ENCODE results near the gene DNMT1. TPM values are rescaled to one million over a fixed set of nuclear protein-coding genes. Genes with fewer than 3 reads are reported as not detected.

DNMT1 gene
- total and polyA plus RNA-seq, 8 donors, result 16.6 to 92.0 (median 44.8) TPM

DNA sequence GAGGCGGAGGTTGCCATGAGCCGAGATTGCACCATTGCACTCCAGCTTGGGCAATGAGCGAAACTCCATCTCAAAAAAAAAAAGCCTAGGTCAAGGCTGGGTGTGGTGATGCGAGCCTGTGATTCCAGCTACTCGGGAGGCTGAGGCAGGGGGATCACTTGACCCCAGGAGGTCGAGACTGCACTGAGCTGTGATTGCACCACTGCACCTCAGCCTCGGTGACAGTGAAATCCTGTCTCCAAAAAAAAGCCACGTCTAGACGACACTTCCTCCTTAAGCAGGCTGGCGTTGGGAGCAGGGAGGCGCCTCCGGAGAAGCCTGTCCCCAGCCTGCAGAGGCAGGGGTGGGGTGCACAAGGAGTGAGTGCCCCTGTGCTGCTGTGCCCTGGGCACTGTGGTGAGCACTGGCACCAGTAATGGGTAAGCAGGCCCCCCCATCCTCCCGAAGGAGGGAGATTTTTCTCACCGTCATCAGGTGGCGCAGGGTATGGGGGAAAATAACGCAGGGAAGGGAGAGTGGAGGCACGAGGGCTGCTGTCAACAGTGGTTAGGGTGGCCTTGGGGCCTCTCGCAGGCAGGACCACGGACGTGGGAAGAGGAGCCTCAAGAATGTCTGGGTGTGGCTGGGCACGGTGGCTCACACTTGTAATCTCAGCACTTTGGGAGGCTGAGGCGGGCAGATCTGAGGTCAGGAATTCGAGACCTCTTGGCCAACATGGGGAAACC, 82.6 kb downstream of the DNMT1 start:
- TF ChIP-seq POLR2AphosphoS5 (IDR thresholded peaks at IDR 0.05), result peak in 1 of 3 donors; percentile 5
- TF ChIP-seq EP300 (IDR thresholded peaks at IDR 0.05), result no peak
- no peaks in the 10 kb centered on the region for H3K27me3 ChIP-seq
- peaks cover 69 to 90% (median 81%) of the 10 kb centered on the region in 4 donors for H3K36me3 ChIP-seq
- peaks cover 3 to 51% (median 32%) of the 10 kb centered on the region in 4 donors for H3K4me1 ChIP-seq
- peak overlapping the region in 4 of 5 donors; percentile 37 to 58 (median 42) for H3K27ac ChIP-seq
- no peak for DNase-seq
- no peak overlapping the region for H3K4me3 ChIP-seq
- 46 to 58% (median 49%) methylated on average over 19 to 23 of the region's 23 CpGs for WGBS, 5 donors
- no peaks in the 10 kb centered on the region for H3K9me3 ChIP-seq
- intact Hi-C loops (cut with DNase I; ENCODE audit: low total_unique reads), result loop anchor here (10.0 kb wide), 1 partner anchor 143 kb away; the partner anchor contains the start of gene MRPL4

DNA sequence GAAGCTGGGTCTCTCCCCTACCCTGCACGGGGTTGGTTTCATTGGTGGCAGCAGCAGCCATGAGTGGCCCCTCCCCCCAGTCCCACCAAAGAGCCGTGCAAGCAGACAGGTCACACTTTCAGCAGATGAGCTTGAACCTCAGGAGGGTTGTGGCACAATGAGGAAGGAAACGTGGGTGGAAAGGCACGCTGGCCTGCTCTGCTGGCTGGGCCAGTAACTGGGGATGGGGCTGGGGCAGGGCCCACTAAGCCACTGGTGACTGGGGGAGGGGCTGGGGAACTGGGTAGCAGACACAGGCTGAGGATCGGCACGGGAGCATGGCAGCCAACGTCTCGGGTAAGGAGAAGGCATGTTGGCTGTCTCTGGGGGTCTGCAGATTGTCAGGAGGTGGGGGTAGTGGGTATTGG, 83.3 kb downstream of the DNMT1 start, which contains the start of gene P2RY11:
TSS of gene P2RY11 (plus strand) at position 289 of the 407 bp plus-strand sequence. CDS start at position 318, 29 bp downstream.
- H3K4me1 ChIP-seq, result peaks cover 10 to 52% (median 37%) of the 10 kb centered on the region in 4 donors
- WGBS, 5 donors, result 57 to 72% (median 65%) methylated on average over 8 of the region's 8 CpGs
- intact Hi-C loops (cut with DNase I; ENCODE audit: low total_unique reads), result loop anchor here (10.0 kb wide), 1 partner anchor 143 kb away; the partner anchor contains the start of gene MRPL4
- H3K27me3 ChIP-seq, result no peaks in the 10 kb centered on the region
- TF ChIP-seq POLR2A (IDR thresholded peaks at IDR 0.05) (no peak), EP300 (IDR thresholded peaks at IDR 0.05) (no peak), POLR2AphosphoS5 (IDR thresholded peaks at IDR 0.05) (no peak), CTCF (IDR thresholded peaks at IDR 0.05) (no peak)
- peak within 1 kb of the TSS in 4 of 5 donors; percentile 37 to 58 (median 42) for H3K27ac ChIP-seq
- no peak within 1 kb of the TSS for H3K4me3 ChIP-seq
- no peaks in the 10 kb centered on the region for H3K9me3 ChIP-seq
- DNase-seq, result no peak
- H3K36me3 ChIP-seq, result peaks cover 61 to 84% (median 73%) of the 10 kb centered on the region in 4 donors

DNA sequence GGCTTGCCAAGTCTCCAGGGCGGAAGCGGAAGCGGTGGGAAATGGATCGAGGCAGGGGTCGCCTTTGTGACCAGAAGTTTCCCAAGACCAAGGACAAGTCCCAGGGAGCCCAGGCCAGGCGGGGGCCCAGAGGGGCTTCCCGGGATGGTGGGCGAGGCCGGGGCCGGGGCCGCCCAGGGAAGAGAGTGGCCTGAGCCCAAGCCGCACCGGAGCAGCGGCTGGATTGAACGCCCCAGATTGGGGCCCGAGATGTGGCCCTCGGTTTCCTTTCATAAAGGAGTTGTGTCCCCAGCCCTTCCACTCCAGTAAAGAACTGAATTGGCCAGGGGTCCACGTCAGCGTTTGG, 83.8 kb downstream of the DNMT1 start:
- Histone ChIP-seq H3K27me3 (no peaks in the 10 kb centered on the region), H3K27ac (no peak overlapping the region), H3K4me3 (no peak overlapping the region), H3K9me3 (no peaks in the 10 kb centered on the region), H3K4me1 (peaks cover 10 to 54% (median 39%) of the 10 kb centered on the region in 4 donors), H3K36me3 (peaks cover 56 to 79% (median 68%) of the 10 kb centered on the region in 4 donors)
- no peak for DNase-seq
- 85 to 93% (median 86%) methylated on average over 19 of the region's 19 CpGs for WGBS, 5 donors
- intact Hi-C loops (cut with DNase I; ENCODE audit: low total_unique reads), result loop anchor here (10.0 kb wide), 1 partner anchor 144 kb away; the partner anchor contains the start of gene MRPL4
- TF ChIP-seq POLR2A (IDR thresholded peaks at IDR 0.05), result no peak
- TF ChIP-seq EP300 (IDR thresholded peaks at IDR 0.05), result no peak
- no peak for TF ChIP-seq POLR2AphosphoS5 (IDR thresholded peaks at IDR 0.05)
- TF ChIP-seq CTCF (IDR thresholded peaks at IDR 0.05), result no peak

- peaks cover 50 to 73% (median 62%) of the 10 kb centered on the region in 4 donors for H3K36me3 ChIP-seq
- no peak for TF ChIP-seq CTCF (IDR thresholded peaks at IDR 0.05)
- no peak for TF ChIP-seq POLR2AphosphoS5 (IDR thresholded peaks at IDR 0.05)
- TF ChIP-seq POLR2A (IDR thresholded peaks at IDR 0.05), result no peak
- TF ChIP-seq EP300 (IDR thresholded peaks at IDR 0.05), result no peak
- H3K9me3 ChIP-seq, result no peaks in the 10 kb centered on the region
- intact Hi-C loops (cut with DNase I; ENCODE audit: low total_unique reads), result loop anchor here (10.0 kb wide), 1 partner anchor 144 kb away; the partner anchor contains the start of gene MRPL4
- H3K4me3 ChIP-seq, result no peak overlapping the region
- no peak overlapping the region for H3K27ac ChIP-seq
- H3K4me1 ChIP-seq, result peaks cover 10 to 60% (median 42%) of the 10 kb centered on the region in 4 donors
- DNase-seq, result no peak
- no peaks in the 10 kb centered on the region for H3K27me3 ChIP-seq
- 93 to 94% (median 94%) methylated on average over 28 to 44 of the region's 44 CpGs for WGBS, 5 donors
Measured at GRCh38 chr19:10110076-10110971, 84.4 kb downstream of the DNMT1 start.
